Smooth muscle cell (in vitro differentiated cells): ENCODE measurements around the gene SLC44A3. TPM values are rescaled to one million over a fixed set of nuclear protein-coding genes. Genes with fewer than 3 reads are reported as not detected.

Experiments used
- DNase-seq: peaks from one replicate; lab custom pipeline; 2025; ENCODE audit not compliant: unreplicated experiment; lab: John Stamatoyannopoulos, UW
- H2AFZ ChIP-seq: fragments of 200-600 bp; sonication (generic); 2 replicates; pipeline ENCODE4 v1.6.0; 2016; ENCODE audit warnings: antibody characterized with exemption, low read depth, mild to moderate bottlenecking
- H3F3A ChIP-seq: fragments of 200-600 bp; sonication (generic); 2 replicates; pipeline ENCODE4 v1.6.0; 2017; ENCODE audit warnings: antibody characterized with exemption, low read depth
- H3K27ac ChIP-seq: fragments of 200-600 bp; sonication (generic); 2 replicates; pipeline ENCODE4 v1.5.1; 2016; ENCODE audit warnings: low read depth, mild to moderate bottlenecking
- H3K27me3 ChIP-seq: fragments of 200-600 bp; sonication (generic); 2 replicates; pipeline ENCODE4 v1.6.1; 2016; ENCODE audit warnings: low read depth, mild to moderate bottlenecking
- H3K36me3 ChIP-seq: fragments of 200-600 bp; sonication (generic); 2 replicates; pipeline ENCODE4 v1.5.1; 2016; ENCODE audit warnings: low read depth
- H3K4me1 ChIP-seq: fragments of 200-600 bp; sonication (generic); 2 replicates; pipeline ENCODE4 v1.5.1; 2016; ENCODE audit warnings: low read depth
- H3K4me2 ChIP-seq: fragments of 200-600 bp; sonication (generic); 2 replicates; pipeline ENCODE4 v1.6.0; 2016; ENCODE audit warnings: mild to moderate bottlenecking
- H3K4me3 ChIP-seq: fragments of 200-600 bp; sonication (generic); 2 replicates; pipeline ENCODE4 v1.5.1; 2016; ENCODE audit warnings: mild to moderate bottlenecking
- H3K79me2 ChIP-seq: fragments of 200-600 bp; sonication (generic); 2 replicates; pipeline ENCODE4 v1.6.0; 2016; ENCODE audit warnings: low read depth, mild to moderate bottlenecking
- H3K9ac ChIP-seq: fragments of 200-600 bp; sonication (generic); 2 replicates; pipeline ENCODE4 v1.6.0; 2016; ENCODE audit warnings: low read depth
- H3K9me3 ChIP-seq: fragments of 200-600 bp; sonication (generic); replicated peaks from 2 replicates; pipeline ENCODE4 v1.5.1; 2016; ENCODE audit warnings: low read depth
- H4K20me1 ChIP-seq: fragments of 200-600 bp; sonication (generic); 2 replicates; pipeline ENCODE4 v1.6.0; 2016; ENCODE audit warnings: low read depth
- CTCF ChIP-seq: fragments of 200-600 bp; sonication (generic); IDR thresholded peaks from 2 replicates; pipeline ENCODE4 v1.5.1; 2017; ENCODE audit warnings: borderline replicate concordance, mild to moderate bottlenecking, antibody characterized with exemption; ENCODE audit not compliant: insufficient read depth, poor library complexity, severe bottlenecking
- WGBS: methylation state at CpG from one replicate; pipeline ENCODE4 v1.1.7; 2016; ENCODE audit warnings: low lambda C conversion rate; 5-methylcytosine and 5-hydroxymethylcytosine counted together
- polyA plus RNA-seq: library from polyadenylated mRNA; unstranded; fragments of >200 nt; fragmentation: Nextera tagmentation; extraction: Ambion mirVana; gene quantifications from 2 replicates; pipeline ENCODE4 v1.2.1, GENCODE V29; 2016
- total RNA-seq: library from RNA; depleted of rRNA; stranded (reverse); fragments of >200 nt; gene quantifications from 2 replicates; pipeline ENCODE4 v1.2.3, GENCODE V29; 2014

Gene SLC44A3
- total and polyA plus RNA-seq, 2 experiments from 2014 or later = 3.2 to 10.0 TPM

DNA sequence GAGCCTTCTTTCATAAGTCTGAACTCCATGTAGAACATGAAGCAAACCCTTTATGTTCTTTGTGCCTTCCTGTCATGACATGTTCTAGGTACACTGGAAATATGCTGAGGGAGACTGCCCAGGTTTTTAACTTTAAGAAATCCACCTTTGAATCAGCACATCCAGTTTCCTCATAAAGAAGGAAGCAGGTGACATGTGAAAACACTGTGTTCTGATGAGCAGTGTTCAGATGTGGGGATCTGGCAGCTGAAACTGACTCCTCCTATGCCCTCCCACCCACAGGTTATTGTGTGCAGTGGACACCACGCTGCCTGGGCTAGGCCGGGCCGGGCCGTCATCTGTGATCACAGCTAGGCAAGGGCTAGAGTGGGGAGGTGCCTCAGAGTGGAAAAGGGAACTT, 55.6 kb downstream of the SLC44A3 start:
- H3K4me3 ChIP-seq = no peak overlapping the region
- H3K9ac ChIP-seq = no peak overlapping the region
- DNase-seq = no peak
- H3K27me3 ChIP-seq = no peaks in the 10 kb centered on the region
- H4K20me1 ChIP-seq = no peaks in the 10 kb centered on the region
- H3K4me1 ChIP-seq = no peaks in the 10 kb centered on the region
- no peaks in the 10 kb centered on the region for H3F3A ChIP-seq
- peak overlapping the region; percentile 60 for H3K27ac ChIP-seq
- H3K4me2 ChIP-seq = peak overlapping the region; percentile 4
- no peaks in the 10 kb centered on the region for H3K36me3 ChIP-seq
- no peak overlapping the region for H2AFZ ChIP-seq
- H3K9me3 ChIP-seq = no peaks in the 10 kb centered on the region
- no peak for TF ChIP-seq CTCF
- WGBS = 83% methylated on average over 4 of the region's 4 CpGs
- no peaks in the 10 kb centered on the region for H3K79me2 ChIP-seq

DNA sequence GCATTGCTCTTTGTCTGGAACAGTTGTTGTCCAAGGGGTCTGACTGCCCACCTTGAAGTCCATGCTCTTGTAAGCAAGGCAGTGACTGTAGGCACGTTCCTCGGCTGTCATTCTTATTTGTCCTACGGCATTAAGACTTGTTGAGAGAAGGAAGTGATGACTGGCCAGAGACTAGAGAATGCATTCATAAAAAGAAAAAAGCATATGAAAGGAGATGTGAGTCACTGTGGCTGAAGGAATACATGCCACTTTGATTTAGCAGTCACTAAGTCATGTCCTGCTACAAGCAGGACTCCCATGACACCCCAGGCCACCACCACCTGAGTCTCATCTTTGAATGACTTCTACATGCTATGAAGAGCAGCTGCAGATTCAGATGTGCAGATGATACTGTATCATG, 56.2 kb downstream of the SLC44A3 start:
- no peaks in the 10 kb centered on the region for H3K4me1 ChIP-seq
- H3K9me3 ChIP-seq = no peaks in the 10 kb centered on the region
- H3K79me2 ChIP-seq = no peaks in the 10 kb centered on the region
- no peak for DNase-seq
- no peak overlapping the region for H2AFZ ChIP-seq
- H3K27ac ChIP-seq = peak overlapping the region; percentile 60
- no peak overlapping the region for H3K4me3 ChIP-seq
- no peaks in the 10 kb centered on the region for H3F3A ChIP-seq
- peak overlapping the region; percentile 4 for H3K4me2 ChIP-seq
- no peak for TF ChIP-seq CTCF
- no peaks in the 10 kb centered on the region for H3K36me3 ChIP-seq
- no peaks in the 10 kb centered on the region for H4K20me1 ChIP-seq
- WGBS = 34% methylated on average over 3 of the region's 3 CpGs
- H3K27me3 ChIP-seq = no peaks in the 10 kb centered on the region
- no peak overlapping the region for H3K9ac ChIP-seq

DNA sequence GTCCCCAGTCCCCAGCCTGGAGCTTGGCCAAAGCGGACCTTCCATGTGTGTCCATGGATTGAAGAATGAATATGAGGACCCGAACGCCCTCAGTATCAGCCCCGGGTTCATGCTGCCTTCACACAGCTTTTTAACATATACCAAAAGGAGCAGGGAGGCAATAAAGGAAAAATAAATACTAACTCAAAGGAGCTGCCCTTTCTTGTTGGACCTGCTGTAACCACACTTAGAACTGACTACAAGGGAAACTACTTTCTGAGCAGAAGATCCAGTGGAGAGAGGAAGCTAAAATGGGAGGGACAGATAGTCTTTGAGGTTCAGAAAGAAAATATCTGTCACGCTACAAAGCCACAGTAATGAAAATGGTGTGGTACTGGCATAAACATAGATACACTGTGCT, 58.2 kb downstream of the SLC44A3 start:
- no peak overlapping the region for H3K27ac ChIP-seq
- H3K9ac ChIP-seq = no peak overlapping the region
- no peaks in the 10 kb centered on the region for H3K36me3 ChIP-seq
- WGBS = 93% methylated on average over 5 of the region's 5 CpGs
- H3K4me3 ChIP-seq = no peak overlapping the region
- no peak for TF ChIP-seq CTCF
- peaks cover 2% of the 10 kb centered on the region for H3K4me1 ChIP-seq
- H3K79me2 ChIP-seq = no peaks in the 10 kb centered on the region
- no peaks in the 10 kb centered on the region for H3K27me3 ChIP-seq
- no peak for DNase-seq
- H2AFZ ChIP-seq = no peak overlapping the region
- no peaks in the 10 kb centered on the region for H3K9me3 ChIP-seq
- no peak overlapping the region for H3K4me2 ChIP-seq
- H3F3A ChIP-seq = no peaks in the 10 kb centered on the region
- no peaks in the 10 kb centered on the region for H4K20me1 ChIP-seq

- H3K9ac ChIP-seq = no peak overlapping the region
- TF ChIP-seq CTCF = no peak
- no peak overlapping the region for H3K4me2 ChIP-seq
- DNase-seq = no peak
- peak overlapping the region; percentile 58 for H3K27ac ChIP-seq
- H3K79me2 ChIP-seq = no peaks in the 10 kb centered on the region
- no peaks in the 10 kb centered on the region for H3K36me3 ChIP-seq
- no peaks in the 10 kb centered on the region for H3K27me3 ChIP-seq
- no peak overlapping the region for H3K4me3 ChIP-seq
- H4K20me1 ChIP-seq = no peaks in the 10 kb centered on the region
- WGBS = 76% methylated on average over 4 of the region's 4 CpGs
- no peaks in the 10 kb centered on the region for H3K9me3 ChIP-seq
- H2AFZ ChIP-seq = no peak overlapping the region
- H3F3A ChIP-seq = peaks cover 11% of the 10 kb centered on the region
- H3K4me1 ChIP-seq = peaks cover 13% of the 10 kb centered on the region
These were observed 63.5 kb downstream of the SLC44A3 start for GRCh38 chr1:94883691-94884090.
